OCI-LY3 (cell line): Measurements from ENCODE around the gene KIAA0513.

Source experiments
- H2AFZ ChIP-seq: fragments of 200-600, 300-600 bp; shearing (Covaris generic); 2 replicates; pipeline ENCODE4 v1.6.0; 2014; ENCODE audit warnings: antibody characterized with exemption, low read depth, low read length
- H3K27ac ChIP-seq: fragments of 200-600, 300-600 bp; sonication (generic); 2 replicates; pipeline ENCODE4 v1.5.1; 2014; ENCODE audit warnings: mild to moderate bottlenecking, low read length, moderate library complexity, mixed read lengths
- H3K27me3 ChIP-seq: fragments of 200-600, 300-600 bp; sonication (generic); 2 replicates; pipeline ENCODE4 v1.6.1; 2014; ENCODE audit warnings: low read depth, low read length, mixed read lengths
- H3K36me3 ChIP-seq: fragments of 200-600, 300-600 bp; sonication (generic); replicated peaks from 2 replicates; pipeline ENCODE3; 2014; ENCODE audit warnings: low read depth, low read length, mixed read lengths
- H3K4me1 ChIP-seq: fragments of 300-600, 200-600 bp; sonication (generic); 2 replicates; pipeline ENCODE4 v1.6.1; 2014; ENCODE audit warnings: low read length, mixed read lengths
- H3K4me2 ChIP-seq: fragments of 200-600, 300-600 bp; sonication (generic); 2 replicates; pipeline ENCODE4 v1.6.1; 2014; ENCODE audit warnings: low read length, mixed read lengths
- H3K4me3 ChIP-seq: fragments of 300-600, 200-600 bp; sonication (generic); 2 replicates; pipeline ENCODE4 v1.5.1; 2014; ENCODE audit warnings: antibody characterized with exemption, mild to moderate bottlenecking, low read length, moderate library complexity
- H3K79me2 ChIP-seq: fragments of 300-600, 200-600 bp; shearing (Covaris generic); 2 replicates; pipeline ENCODE4 v1.6.1; 2014; ENCODE audit warnings: mild to moderate bottlenecking, low read length, mixed read lengths
- H3K9ac ChIP-seq: fragments of 300-600, 200-600 bp; shearing (Covaris generic); 2 replicates; pipeline ENCODE4 v1.6.0; 2014; ENCODE audit warnings: mild to moderate bottlenecking, low read length, moderate library complexity
- H3K9me3 ChIP-seq: fragments of 200-600, 300-600 bp; shearing (Covaris generic); 2 replicates; pipeline ENCODE4 v1.6.1; 2014; ENCODE audit warnings: low read length, mixed read lengths; ENCODE audit not compliant: insufficient read depth
- H4K20me1 ChIP-seq: fragments of 200-600, 300-600 bp; sonication (generic); 2 replicates; pipeline ENCODE4 v1.6.1; 2016; ENCODE audit warnings: low read length, mixed read lengths; ENCODE audit not compliant: insufficient read depth
- EZH2phosphoT487 ChIP-seq: fragments of 200-600 bp; shearing (Covaris generic); IDR thresholded peaks from 2 replicates; pipeline ENCODE4 v1.6.1; 2018; ENCODE audit warnings: antibody characterized with exemption, mixed run types, low read depth
- TF ChIP-seq, protein P1 (sequence below): fragments of 200-600, 300-600 bp; sonication (generic); IDR thresholded peaks from 2 replicates; pipeline ENCODE4 v1.5.1; 2014; ENCODE audit warnings: antibody characterized with exemption, low read length, low read depth

Gene KIAA0513

DNA sequence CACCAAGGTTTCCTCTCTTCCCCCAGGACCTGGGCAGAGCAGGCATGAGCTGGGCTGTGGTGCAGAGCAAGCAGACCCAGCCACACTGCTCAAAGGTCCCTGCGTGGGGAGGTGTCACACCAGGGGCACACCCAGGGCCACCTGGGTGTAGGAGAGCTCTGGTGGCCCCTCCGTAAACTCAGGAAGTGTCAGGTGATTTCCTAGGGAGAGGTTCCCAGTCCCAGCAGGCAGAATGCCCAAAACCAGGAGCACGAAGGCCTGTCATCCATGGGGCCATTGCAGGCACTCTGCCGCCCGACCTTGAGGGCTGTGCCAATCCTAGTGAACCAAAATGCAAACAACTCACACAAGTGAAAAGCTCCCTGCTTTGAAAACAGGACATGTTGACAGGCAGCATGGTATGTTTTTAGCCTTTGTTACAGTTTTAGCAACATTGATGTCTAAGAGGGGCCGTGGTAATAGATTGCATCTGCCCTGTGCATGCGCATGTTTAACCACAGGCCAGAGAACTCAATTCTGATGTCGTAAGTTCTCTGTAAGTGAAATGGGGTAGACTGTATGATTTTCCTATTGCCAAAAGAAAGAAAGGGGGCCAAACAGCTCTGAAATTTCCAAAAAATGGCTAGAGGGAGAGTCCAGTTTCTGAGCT is 63.4 kb downstream of the KIAA0513 start:
- no peak overlapping the region for H2AFZ ChIP-seq
- no peaks in the 10 kb centered on the region for H4K20me1 ChIP-seq
- H3K4me2 ChIP-seq: no peak overlapping the region

DNA sequence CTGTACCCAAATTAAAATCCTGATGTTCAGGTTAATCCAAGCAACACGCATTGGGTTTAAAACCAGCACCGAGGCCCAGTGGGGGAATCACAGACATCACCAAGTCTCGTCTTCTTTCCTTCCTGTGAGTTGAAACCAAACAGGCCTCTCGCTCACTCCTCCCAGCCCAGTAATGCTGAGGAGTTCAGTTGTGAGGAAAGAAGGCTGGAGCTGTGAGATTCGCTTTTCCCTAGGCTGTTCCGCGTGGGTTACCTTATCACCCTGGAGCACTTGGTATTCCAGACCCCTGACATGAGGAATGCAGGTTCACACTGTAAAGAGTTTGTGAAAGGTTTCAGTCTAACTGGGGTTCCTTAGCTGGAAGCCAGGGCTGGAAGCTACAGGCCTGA is 63.9 kb downstream of the KIAA0513 start:
- no peaks in the 10 kb centered on the region for H3K4me1 ChIP-seq
- TF ChIP-seq, protein P1, sequence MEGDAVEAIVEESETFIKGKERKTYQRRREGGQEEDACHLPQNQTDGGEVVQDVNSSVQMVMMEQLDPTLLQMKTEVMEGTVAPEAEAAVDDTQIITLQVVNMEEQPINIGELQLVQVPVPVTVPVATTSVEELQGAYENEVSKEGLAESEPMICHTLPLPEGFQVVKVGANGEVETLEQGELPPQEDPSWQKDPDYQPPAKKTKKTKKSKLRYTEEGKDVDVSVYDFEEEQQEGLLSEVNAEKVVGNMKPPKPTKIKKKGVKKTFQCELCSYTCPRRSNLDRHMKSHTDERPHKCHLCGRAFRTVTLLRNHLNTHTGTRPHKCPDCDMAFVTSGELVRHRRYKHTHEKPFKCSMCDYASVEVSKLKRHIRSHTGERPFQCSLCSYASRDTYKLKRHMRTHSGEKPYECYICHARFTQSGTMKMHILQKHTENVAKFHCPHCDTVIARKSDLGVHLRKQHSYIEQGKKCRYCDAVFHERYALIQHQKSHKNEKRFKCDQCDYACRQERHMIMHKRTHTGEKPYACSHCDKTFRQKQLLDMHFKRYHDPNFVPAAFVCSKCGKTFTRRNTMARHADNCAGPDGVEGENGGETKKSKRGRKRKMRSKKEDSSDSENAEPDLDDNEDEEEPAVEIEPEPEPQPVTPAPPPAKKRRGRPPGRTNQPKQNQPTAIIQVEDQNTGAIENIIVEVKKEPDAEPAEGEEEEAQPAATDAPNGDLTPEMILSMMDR: no peak
- TF ChIP-seq EZH2phosphoT487: no peak
- no peak overlapping the region for H3K4me2 ChIP-seq
- H3K36me3 ChIP-seq: no peaks in the 10 kb centered on the region
- H3K79me2 ChIP-seq: no peaks in the 10 kb centered on the region
- H3K4me3 ChIP-seq: no peak overlapping the region
- no peaks in the 10 kb centered on the region for H4K20me1 ChIP-seq
- no peaks in the 10 kb centered on the region for H3K9me3 ChIP-seq
- H3K27ac ChIP-seq: no peak overlapping the region
- H3K9ac ChIP-seq: no peak overlapping the region
- H3K27me3 ChIP-seq: 0 out of 2 replicates have a peak, but pooled peaks cover 3% of the 10 kb centered on the region
- no peak overlapping the region for H2AFZ ChIP-seq

More for the DNA sequence above, 63.4 kb downstream of the KIAA0513 start:
- Histone ChIP-seq H3K9ac (no peak overlapping the region), H3K27ac (no peak overlapping the region), H3K79me2 (no peaks in the 10 kb centered on the region), H3K27me3 (0 out of 2 replicates have a peak, but pooled peaks cover 3% of the 10 kb centered on the region), H3K9me3 (no peaks in the 10 kb centered on the region), H3K4me1 (no peaks in the 10 kb centered on the region), H3K36me3 (no peaks in the 10 kb centered on the region), H3K4me3 (no peak overlapping the region)
- no peak for TF ChIP-seq EZH2phosphoT487
- TF ChIP-seq, protein P1: no peak

DNA sequence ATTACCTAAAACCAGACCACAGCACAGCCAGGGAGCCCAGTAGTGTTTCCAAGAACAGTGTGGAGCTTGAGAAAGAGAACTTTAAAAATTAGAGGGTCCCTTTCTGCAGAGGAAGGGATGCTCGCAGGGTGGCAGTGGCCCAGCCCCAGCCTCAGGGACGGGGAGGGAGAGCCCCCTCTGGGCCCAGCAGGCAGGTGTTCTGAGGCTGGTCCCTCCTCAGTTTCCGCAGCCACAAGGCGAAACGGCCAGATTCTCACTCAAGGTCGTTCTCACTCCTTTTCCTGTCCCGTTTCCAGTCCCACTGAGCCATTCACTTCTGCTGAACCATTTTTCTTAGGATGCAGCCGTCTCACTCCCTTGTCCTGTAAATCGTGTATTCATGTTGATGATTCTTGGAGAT is 64.7 kb downstream of the KIAA0513 start:
- H3K4me3 ChIP-seq: no peak overlapping the region
- no peaks in the 10 kb centered on the region for H3K79me2 ChIP-seq
- H3K4me1 ChIP-seq: no peaks in the 10 kb centered on the region
- no peak overlapping the region for H2AFZ ChIP-seq
- H3K9me3 ChIP-seq: no peaks in the 10 kb centered on the region
- no peak overlapping the region for H3K9ac ChIP-seq
- no peak overlapping the region for H3K27ac ChIP-seq
- 0 out of 2 replicates have a peak, but pooled peaks cover 3% of the 10 kb centered on the region for H3K27me3 ChIP-seq
- H4K20me1 ChIP-seq: no peaks in the 10 kb centered on the region
- TF ChIP-seq, protein P1: no peak
- TF ChIP-seq EZH2phosphoT487: no peak
- no peaks in the 10 kb centered on the region for H3K36me3 ChIP-seq
- no peak overlapping the region for H3K4me2 ChIP-seq

DNA sequence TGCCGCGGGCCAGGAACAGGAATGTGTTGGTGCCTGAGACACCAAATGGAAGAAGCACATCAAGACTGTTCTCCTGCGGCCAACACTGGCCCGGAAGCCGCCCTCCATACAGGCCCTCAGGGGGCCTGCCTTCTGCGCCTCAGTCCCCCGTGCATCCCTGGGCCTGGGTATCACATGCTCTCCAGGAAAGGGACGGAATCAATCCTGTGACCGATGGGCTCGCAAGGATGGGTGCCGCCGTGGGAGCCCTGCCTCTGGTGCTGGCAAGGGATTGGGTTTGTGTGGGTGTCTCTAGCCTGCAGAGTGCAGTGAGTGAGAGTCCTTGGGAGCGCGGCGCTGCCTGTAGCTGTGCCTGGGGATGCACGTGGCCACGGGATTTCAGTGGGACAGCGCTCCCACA is 65.3 kb downstream of the KIAA0513 start:
- H3K4me3 ChIP-seq: no peak overlapping the region
- no peaks in the 10 kb centered on the region for H3K9me3 ChIP-seq
- no peaks in the 10 kb centered on the region for H3K4me1 ChIP-seq
- H3K36me3 ChIP-seq: no peaks in the 10 kb centered on the region
- H3K27ac ChIP-seq: no peak overlapping the region
- no peak overlapping the region for H3K4me2 ChIP-seq
- no peaks in the 10 kb centered on the region for H3K79me2 ChIP-seq
- H3K27me3 ChIP-seq: peaks cover 2% of the 10 kb centered on the region; the same call in 1 of the 2 replicates
- H3K9ac ChIP-seq: no peak overlapping the region
- TF ChIP-seq EZH2phosphoT487: no peak
- TF ChIP-seq, protein P1: no peak
- no peak overlapping the region for H2AFZ ChIP-seq
- H4K20me1 ChIP-seq: no peaks in the 10 kb centered on the region
